Upper lobe of left lung (tissue), 6 donors: ENCODE results near the gene KLC1. TPM values are rescaled to one million over a fixed set of nuclear protein-coding genes. Genes with fewer than 3 reads are reported as not detected.
A peak's percentile ranks its signal among the peaks of the same experiment; 100 is the strongest.

Source experiments
- ATAC-seq, 2 donors: fragments of 200-7000 bp; cut with Tn5 transposase; one replicate each; pipeline ENCODE4 v1.9.1; 2022; ENCODE audit warnings: mild to moderate bottlenecking in 2 of 2, moderate library complexity in 2 of 2; ENCODE audit not compliant: low FRiP score in 2 of 2
- DNase-seq, 2 donors: peaks; one replicate each; pipeline ENCODE4 v3.0.0-alpha.2; 2019 to 2020
- H3K27ac ChIP-seq, 4 donors: fragments of 200-600 bp; sonication (generic); one replicate each; pipeline ENCODE4 v1.5.1; 2016 to 2019
- H3K27me3 ChIP-seq, 4 donors: fragments of 200-600 bp; sonication (generic); one replicate each; pipeline ENCODE4 v1.5.1; 2017 to 2019
- H3K36me3 ChIP-seq, 4 donors: fragments of 200-600 bp; sonication (generic); one replicate each; pipeline ENCODE4 v1.5.1; 2016 to 2019
- H3K4me1 ChIP-seq, 4 donors: fragments of 200-600 bp; sonication (generic); one replicate each; pipeline ENCODE4 v1.5.1; 2018 to 2019
- H3K4me3 ChIP-seq, 4 donors: fragments of 200-600 bp; sonication (generic); one replicate each; pipeline ENCODE4 v1.5.1; 2017 to 2019; ENCODE audit warnings: mild to moderate bottlenecking in 2 of 4, moderate library complexity in 1 of 4
- H3K9me3 ChIP-seq, 4 donors: fragments of 200-600 bp; sonication (generic); one replicate each; pipeline ENCODE4 v1.5.1; 2018 to 2019
- CTCF ChIP-seq, 6 experiments: fragments of 450-650 bp in 4 of 6; fragments of 200-600 bp in 2 of 6; sonication (generic) in 2 of 6; IDR thresholded peaks; one replicate each; pipeline ENCODE4 v1.5.1; 2016 to 2019; ENCODE audit warnings: antibody characterized with exemption in 6 of 6
- EP300 ChIP-seq, 4 donors: sonication (generic); formaldehyde crosslinking; IDR thresholded peaks; one replicate each; pipeline ENCODE4 v1.5.1; 2017; ENCODE audit warnings: antibody characterized with exemption in 4 of 4, control low read depth in 2 of 4
- POLR2A ChIP-seq, 4 donors: fragments of 450-650 bp; IDR thresholded peaks; one replicate each; pipeline ENCODE4 v1.5.1; 2016 to 2017; ENCODE audit warnings: antibody characterized with exemption in 4 of 4, mild to moderate bottlenecking in 2 of 4
- POLR2AphosphoS5 ChIP-seq, 2 donors: sonication (generic); formaldehyde crosslinking; IDR thresholded peaks; one replicate each; pipeline ENCODE4 v1.5.1; 2017; ENCODE audit warnings: antibody characterized with exemption in 2 of 2
- WGBS, 2 donors: methylation state at CpG; one replicate each; pipeline ENCODE4 v1.1.5; 2017 to 2018; 5-methylcytosine and 5-hydroxymethylcytosine counted together
- total RNA-seq, 6 donors: library from RNA; depleted of rRNA in 4 of 6; stranded (reverse); fragments of >200 nt in 4 of 6; gene quantifications; one replicate each; pipeline versions ENCODE4 v1.1.0 to v1.2.1, GENCODE V29; 2016 to 2021
- donor health status: DM: no; HTN: no; CAD: no; lungs with moderate emphysema.
- donor health status: DM: no; HTN: yes; CAD: no; lungs with severe emphysema.

KLC1 gene
- total RNA-seq, 6 donors from 2014 or later, result 175 to 614 (median 267) TPM

GRCh38 chr14:103738701-103739451 lies 109.9 kb downstream of the KLC1 start:
- peaks cover 0 to 18% (median 7%) of the 10 kb centered on the region in 4 donors for H3K4me1 ChIP-seq
- H3K9me3 ChIP-seq, result no peaks in the 10 kb centered on the region
- ATAC-seq, result no peak
- TF ChIP-seq POLR2AphosphoS5 (IDR thresholded peaks at IDR 0.05) (no peak), EP300 (IDR thresholded peaks at IDR 0.05) (no peak)
- H3K27ac ChIP-seq, result no peak overlapping the region
- H3K36me3 ChIP-seq, result peaks cover 14 to 88% (median 71%) of the 10 kb centered on the region in 4 donors
- WGBS, 2 donors, result 90 to 91% methylated on average over 21 to 33 of the region's 34 CpGs
- DNase-seq, result no peak
- no peak overlapping the region for H3K4me3 ChIP-seq
- no peaks in the 10 kb centered on the region for H3K27me3 ChIP-seq

GRCh38 chr14:103739466-103739792 lies 110.4 kb downstream of the KLC1 start:
- DNase-seq (no peak), ATAC-seq (no peak)
- WGBS, 2 donors, result 86 to 100% methylated on average over 6 of the region's 6 CpGs
- Histone ChIP-seq H3K4me1 (peaks cover 0 to 18% (median 7%) of the 10 kb centered on the region in 4 donors), H3K36me3 (peaks cover 9 to 88% (median 68%) of the 10 kb centered on the region in 4 donors), H3K4me3 (no peak overlapping the region), H3K27ac (no peak overlapping the region), H3K9me3 (no peaks in the 10 kb centered on the region), H3K27me3 (no peaks in the 10 kb centered on the region)
- no peak for TF ChIP-seq EP300 (IDR thresholded peaks at IDR 0.05)
- TF ChIP-seq CTCF (IDR thresholded peaks at IDR 0.05), result no peak
- no peak for TF ChIP-seq POLR2AphosphoS5 (IDR thresholded peaks at IDR 0.05)
- no peak for TF ChIP-seq POLR2A (IDR thresholded peaks at IDR 0.05)

GRCh38 chr14:103739793-103740501 lies 110.9 kb downstream of the KLC1 start:
- H3K4me3 ChIP-seq, result no peak overlapping the region
- H3K9me3 ChIP-seq, result no peaks in the 10 kb centered on the region
- peak in 1 of 2 donors; percentile 81 for DNase-seq
- H3K27me3 ChIP-seq, result no peaks in the 10 kb centered on the region
- TF ChIP-seq POLR2A (IDR thresholded peaks at IDR 0.05) (no peak), CTCF (IDR thresholded peaks at IDR 0.05) (no peak), EP300 (IDR thresholded peaks at IDR 0.05) (no peak), POLR2AphosphoS5 (IDR thresholded peaks at IDR 0.05) (no peak)
- peaks cover 12 to 88% (median 69%) of the 10 kb centered on the region in 4 donors for H3K36me3 ChIP-seq
- 97 to 98% methylated on average over 6 to 30 of the region's 30 CpGs for WGBS, 2 donors
- ATAC-seq, result no peak
- H3K4me1 ChIP-seq, result peaks cover 0 to 16% (median 7%) of the 10 kb centered on the region in 4 donors
- H3K27ac ChIP-seq, result no peak overlapping the region

- H3K27ac ChIP-seq, result no peak overlapping the region
- ATAC-seq, result no peak
- peaks cover 0 to 5% (median 0%) of the 10 kb centered on the region in 4 donors for H3K4me1 ChIP-seq
- no peaks in the 10 kb centered on the region for H3K27me3 ChIP-seq
- H3K36me3 ChIP-seq, result peaks cover 12 to 95% (median 71%) of the 10 kb centered on the region in 4 donors
- H3K4me3 ChIP-seq, result no peak overlapping the region
- H3K9me3 ChIP-seq, result no peaks in the 10 kb centered on the region
- 73 to 85% methylated on average over 11 to 14 of the region's 14 CpGs for WGBS, 2 donors
- no peak for DNase-seq
- no peak for TF ChIP-seq CTCF (IDR thresholded peaks at IDR 0.05)
- TF ChIP-seq POLR2AphosphoS5 (IDR thresholded peaks at IDR 0.05), result no peak
- no peak for TF ChIP-seq EP300 (IDR thresholded peaks at IDR 0.05)
- TF ChIP-seq POLR2A (IDR thresholded peaks at IDR 0.05), result no peak
Measured at GRCh38 chr14:103740991-103741689, 112.1 kb downstream of the KLC1 start.

GRCh38 chr14:103741876-103742275 lies 112.9 kb downstream of the KLC1 start:
- Histone ChIP-seq H3K36me3 (peaks cover 12 to 95% (median 69%) of the 10 kb centered on the region in 4 donors), H3K9me3 (no peaks in the 10 kb centered on the region), H3K27ac (no peak overlapping the region), H3K27me3 (no peaks in the 10 kb centered on the region), H3K4me1 (no peaks in the 10 kb centered on the region), H3K4me3 (no peak overlapping the region)
- ATAC-seq (no peak), DNase-seq (no peak)
- no peak for TF ChIP-seq EP300 (IDR thresholded peaks at IDR 0.05)
- TF ChIP-seq CTCF (IDR thresholded peaks at IDR 0.05), result no peak
- TF ChIP-seq POLR2A (IDR thresholded peaks at IDR 0.05), result no peak
- TF ChIP-seq POLR2AphosphoS5 (IDR thresholded peaks at IDR 0.05), result no peak
- 77 to 81% methylated on average over 3 to 9 of the region's 9 CpGs for WGBS, 2 donors
